Measurements from ENCODE around the gene PLB1.
"Not testable (repeated sequence)": the region's sequence is repeated elsewhere in the genome, so short reads cannot be mapped to it uniquely, and the experiment has no call there.

Gene PLB1

GRCh38 chr2:28538134-28538533 is 42.3 kb downstream of the PLB1 start:
- DNase-seq = no peak

- no peak for DNase-seq
These were observed 42.8 kb downstream of the PLB1 start for GRCh38 chr2:28538652-28539051.

- no peak for DNase-seq
These were observed 43.3 kb downstream of the PLB1 start for GRCh38 chr2:28539118-28539541.

- DNase-seq = no peak
These were observed 47.6 kb downstream of the PLB1 start for GRCh38 chr2:28543316-28544035.

GRCh38 chr2:28544036-28544346 is 48.1 kb downstream of the PLB1 start:
- no peak for DNase-seq

- no peak for DNase-seq
These were observed 48.6 kb downstream of the PLB1 start for GRCh38 chr2:28544405-28544921.

- DNase-seq = no peak
These were observed 49.2 kb downstream of the PLB1 start for GRCh38 chr2:28544922-28545589.

GRCh38 chr2:28545590-28546200 is 49.8 kb downstream of the PLB1 start:
- no peak for DNase-seq

- DNase-seq = no peak
These were observed 50.4 kb downstream of the PLB1 start for GRCh38 chr2:28546242-28546641.

GRCh38 chr2:28547223-28547860 is 51.5 kb downstream of the PLB1 start:
- DNase-seq = no peak

- no peak for DNase-seq
These were observed 52.2 kb downstream of the PLB1 start for GRCh38 chr2:28547906-28548600.

GRCh38 chr2:28550345-28550744 is 54.5 kb downstream of the PLB1 start:
- not testable (repeated sequence) for DNase-seq

GRCh38 chr2:28552045-28552823 is 56.4 kb downstream of the PLB1 start:
- no peak for DNase-seq

GRCh38 chr2:28556303-28556702 is 60.4 kb downstream of the PLB1 start:
- no peak for DNase-seq

GRCh38 chr2:28557389-28558131 is 61.7 kb downstream of the PLB1 start:
- no peak for DNase-seq

GRCh38 chr2:28558158-28558820 is 62.4 kb downstream of the PLB1 start:
- DNase-seq = no peak

GRCh38 chr2:28558918-28559317 is 63.1 kb downstream of the PLB1 start:
- DNase-seq = no peak

GRCh38 chr2:28563869-28564268 is 68.0 kb downstream of the PLB1 start:
- DNase-seq = no peak

- DNase-seq = no peak
These were observed 68.5 kb downstream of the PLB1 start for GRCh38 chr2:28564346-28564745.

GRCh38 chr2:28565033-28565432 is 69.2 kb downstream of the PLB1 start:
- DNase-seq = no peak

All from activated CD4-positive, CD25-positive, alpha-beta regulatory T cell (primary cell).